Spleen (tissue), 7 donors: ENCODE data around the gene SEC22C.

Experiments used
- CTCF ChIP-seq, 11 experiments: fragments of 200-600 bp in 7 of 11; fragments of 450-650 bp in 4 of 11; sonication (generic) in 4 of 11; IDR thresholded peaks in 8 of 11; conservative IDR thresholded peaks in 3 of 11; 1 replicate in 7 of 11; 2 replicates in 4 of 11; pipeline versions ENCODE4 v1.4.0 to v1.8.0; 2016 to 2021; ENCODE audit warnings: antibody characterized with exemption in 11 of 11, inconsistent platforms in 4 of 11, mild to moderate bottlenecking in 1 of 11
- POLR2A ChIP-seq, 3 donors: fragments of 450-650 bp; IDR thresholded peaks; one replicate each; pipeline ENCODE4 v1.5.1; 2017; ENCODE audit warnings: antibody characterized with exemption in 3 of 3, mild to moderate bottlenecking in 1 of 3
- donor health status: DM: no; HTN: no; CAD: no; lungs with moderate emphysema.
- donor health status: DM: no; HTN: no; CAD: no.
- donor health status: DM: no; HTN: no; CAD: no.

DNA sequence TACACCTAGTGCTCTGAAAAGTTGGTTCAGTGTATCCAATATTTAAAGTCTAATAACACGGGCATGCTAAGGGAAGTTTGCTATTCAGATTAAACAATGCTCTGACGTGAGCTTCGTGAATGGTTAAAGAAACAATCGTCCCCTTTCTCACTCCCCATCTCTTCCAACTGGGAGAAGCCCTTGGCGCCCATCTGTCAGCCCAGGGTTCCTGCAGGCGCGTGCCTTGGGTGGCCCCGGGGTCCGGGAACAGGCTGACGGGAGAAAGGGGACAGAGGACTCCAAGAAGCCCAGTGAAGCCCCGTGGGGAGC lies 413 bp downstream of the SEC22C start:
- TF ChIP-seq CTCF (IDR thresholded peaks at IDR 0.05 in 8 of 11, conservative IDR thresholded peaks at IDR 0.05 in 3 of 11), result no peak
- no peak for TF ChIP-seq POLR2A (IDR thresholded peaks at IDR 0.05)
